GM21786 (cell line): ENCODE data around the gene VWA5B2.

Source experiments
- ATAC-seq: cut with Tn5 transposase; IDR thresholded peaks from one replicate; pipeline ENCODE4 v1.9.1; 2021; ENCODE audit not compliant: unreplicated experiment

VWA5B2 gene

GRCh38 chr3:184229394-184230080 lies at the start of gene VWA5B2:
VWA5B2 (plus strand) TSS chr3:184229585; CDS start chr3:184230529, 944 bp downstream.
- peak; percentile 65 for ATAC-seq

- no peak for ATAC-seq
These were observed 49.2 kb upstream of the VWA5B2 start for GRCh38 chr3:184180165-184180564.

- ATAC-seq, result no peak
These were observed 47.8 kb upstream of the VWA5B2 start for GRCh38 chr3:184181596-184181995.

GRCh38 chr3:184183679-184184078 lies 45.7 kb upstream of the VWA5B2 start:
- no peak for ATAC-seq

- no peak for ATAC-seq
These were observed 44.7 kb upstream of the VWA5B2 start for GRCh38 chr3:184184546-184185230.

GRCh38 chr3:184185461-184186183 lies 43.8 kb upstream of the VWA5B2 start:
- peak; percentile 96 for ATAC-seq

- ATAC-seq, result peak; percentile 2
These were observed 43.0 kb upstream of the VWA5B2 start, which contains the start of gene ABCF3 for GRCh38 chr3:184186184-184186901. ABCF3 (plus strand) TSS chr3:184186199; CDS start chr3:184186208, 9 bp downstream.

GRCh38 chr3:184186902-184187207 lies 42.5 kb upstream of the VWA5B2 start:
- no peak for ATAC-seq

- ATAC-seq, result no peak
These were observed 41.3 kb upstream of the VWA5B2 start for GRCh38 chr3:184188080-184188479.

- ATAC-seq, result no peak
These were observed 40.0 kb upstream of the VWA5B2 start for GRCh38 chr3:184189421-184189820.

- ATAC-seq, result no peak
These were observed 36.5 kb upstream of the VWA5B2 start for GRCh38 chr3:184192889-184193288.

GRCh38 chr3:184193991-184194539 lies 35.3 kb upstream of the VWA5B2 start:
- ATAC-seq, result no peak

GRCh38 chr3:184196536-184196935 lies 32.8 kb upstream of the VWA5B2 start:
- no peak for ATAC-seq

- ATAC-seq, result no peak
These were observed 30.9 kb upstream of the VWA5B2 start for GRCh38 chr3:184198509-184198908.

- no peak for ATAC-seq
These were observed 28.6 kb upstream of the VWA5B2 start for GRCh38 chr3:184200825-184201224.

- ATAC-seq, result no peak
These were observed 25.9 kb upstream of the VWA5B2 start for GRCh38 chr3:184203526-184203925.

- no peak for ATAC-seq
These were observed 20.1 kb upstream of the VWA5B2 start for GRCh38 chr3:184209146-184209923.

GRCh38 chr3:184211297-184211696 lies 18.1 kb upstream of the VWA5B2 start:
- no peak for ATAC-seq

- no peak for ATAC-seq
These were observed 17.7 kb upstream of the VWA5B2 start for GRCh38 chr3:184211718-184212117.

- ATAC-seq, result no peak
These were observed 10.6 kb upstream of the VWA5B2 start for GRCh38 chr3:184218814-184219213.
